ENCODE results near the gene PRKN.

PRKN gene

DNA sequence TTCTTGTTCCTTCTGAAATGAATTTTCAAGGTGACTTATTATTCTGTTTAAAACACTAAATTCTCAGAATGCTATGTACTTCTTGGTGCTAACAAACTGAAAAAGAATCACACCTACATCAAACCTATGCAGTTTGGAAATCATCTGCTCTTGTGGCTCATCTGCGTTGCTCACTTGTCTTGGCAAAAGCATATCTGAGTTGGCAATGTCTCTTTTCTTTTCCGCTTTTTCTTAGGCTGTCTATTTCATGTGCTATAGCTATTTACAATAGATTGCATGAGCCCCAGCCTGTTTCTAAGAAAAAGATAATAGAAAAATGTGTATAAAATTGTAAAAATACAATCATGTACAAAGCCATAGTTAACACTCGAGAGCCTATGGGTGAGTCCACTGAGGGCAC is 1104.8 kb downstream of the PRKN start:
- in situ Hi-C loops (cut with HindIII; ENCODE audit: low sequenced_read_pairs): no loop called here
- no peak overlapping the region for H3K4me3 ChIP-seq (ENCODE audit: low read depth, low read length)
- DNase-seq (ENCODE audit: low read depth, low spot score): no peak
- no peak for TF ChIP-seq CTCF (IDR thresholded peaks at IDR 0.05; ENCODE audit: low read depth, low read length)

DNA sequence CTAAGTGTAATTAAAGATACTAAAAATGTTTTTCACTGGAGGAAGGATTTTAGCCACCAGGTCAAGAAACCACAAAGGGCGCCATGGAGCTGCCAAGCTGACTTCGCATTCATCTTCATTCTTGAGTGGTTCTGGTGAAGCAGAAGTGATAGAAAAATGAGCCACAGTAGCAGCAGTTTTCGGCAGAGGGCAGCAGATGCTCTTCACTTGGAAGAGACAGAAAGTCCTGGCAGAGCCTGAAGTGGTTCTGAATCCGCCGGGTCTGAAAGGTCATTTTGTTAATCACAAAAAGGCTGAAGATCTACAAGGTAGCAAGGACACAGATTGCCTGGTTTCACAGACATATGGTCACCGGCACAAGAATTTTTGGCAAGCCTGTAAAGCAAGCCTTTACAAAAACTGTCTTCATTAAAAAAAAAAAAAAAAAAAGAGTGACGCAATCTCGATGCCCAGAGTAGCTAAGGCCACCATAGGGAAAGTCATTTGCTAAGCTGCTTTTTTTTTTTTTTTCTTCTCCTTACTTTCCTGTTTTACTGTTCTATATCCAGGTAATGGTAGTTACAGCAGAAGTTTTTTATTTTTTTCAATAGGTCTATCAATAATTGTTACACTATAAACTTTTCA is 1108.6 kb downstream of the PRKN start:
- DNase-seq (ENCODE audit: low read depth, low spot score): peak; percentile 71
- in situ Hi-C loops (cut with HindIII; ENCODE audit: low sequenced_read_pairs): no loop called here
- H3K4me3 ChIP-seq (ENCODE audit: low read depth, low read length): no peak overlapping the region
- peak; percentile 68 for TF ChIP-seq CTCF (IDR thresholded peaks at IDR 0.05; ENCODE audit: low read depth, low read length)

DNA sequence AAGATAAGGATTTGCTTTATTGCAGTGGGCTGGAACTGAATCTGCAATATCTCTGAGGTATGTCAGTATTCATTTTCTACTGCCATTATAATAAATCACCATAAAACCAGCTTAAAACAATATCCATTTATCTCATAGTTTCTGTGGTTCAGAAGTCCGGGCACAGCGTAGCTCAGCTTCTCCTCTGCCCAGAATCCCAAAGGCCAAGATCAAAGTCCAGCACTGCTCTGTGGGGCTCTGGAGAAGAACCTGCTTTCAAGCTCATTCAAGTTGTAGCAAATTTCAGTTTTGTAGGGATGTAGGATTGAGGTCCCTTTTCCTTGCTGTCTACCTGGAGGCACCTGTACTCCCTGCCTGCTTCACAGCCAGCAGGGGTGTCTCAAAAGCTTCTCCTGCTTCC is 1113.9 kb downstream of the PRKN start:
- no peak for TF ChIP-seq CTCF (IDR thresholded peaks at IDR 0.05; ENCODE audit: low read depth, low read length)
- DNase-seq (ENCODE audit: low read depth, low spot score): no peak
- no peak overlapping the region for H3K4me3 ChIP-seq (ENCODE audit: low read depth, low read length)
- in situ Hi-C loops (cut with HindIII; ENCODE audit: low sequenced_read_pairs): no loop called here

- in situ Hi-C loops (cut with HindIII; ENCODE audit: low sequenced_read_pairs): no loop called here
- TF ChIP-seq CTCF (IDR thresholded peaks at IDR 0.05; ENCODE audit: low read depth, low read length): no peak
- DNase-seq (ENCODE audit: low read depth, low spot score): no peak
- H3K4me3 ChIP-seq (ENCODE audit: low read depth, low read length): no peak overlapping the region
Measured at GRCh38 chr6:161608771-161609170, 1118.8 kb downstream of the PRKN start.

DNA sequence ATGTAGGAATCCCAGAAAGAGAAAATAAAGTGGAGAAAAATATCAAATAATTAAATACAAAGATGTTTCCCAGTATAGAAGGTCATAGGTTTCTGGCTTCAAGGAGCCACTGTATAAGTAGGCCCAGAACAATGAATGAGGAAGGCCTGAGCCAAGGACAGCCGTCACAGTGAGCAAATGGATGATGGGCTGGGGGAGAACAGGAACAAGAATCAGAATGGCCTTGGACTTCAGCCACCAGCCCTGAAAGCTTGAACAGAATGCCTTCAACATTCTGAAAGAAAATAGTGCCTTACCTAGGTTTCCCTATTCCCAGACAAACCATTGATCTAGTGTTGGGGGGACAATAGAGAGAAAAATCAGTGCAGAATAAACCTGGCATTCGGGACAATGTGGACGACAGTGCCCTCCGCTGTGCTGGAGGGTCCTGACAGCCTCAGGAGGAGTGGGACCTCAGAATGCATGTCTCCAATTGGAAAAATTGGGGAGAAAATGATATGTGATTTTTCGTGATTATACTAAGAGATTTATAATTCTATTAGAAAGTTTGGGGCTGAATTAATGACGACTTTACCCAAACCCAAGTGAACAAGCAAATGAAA is 1119.8 kb downstream of the PRKN start:
- no peak for TF ChIP-seq CTCF (IDR thresholded peaks at IDR 0.05; ENCODE audit: low read depth, low read length)
- in situ Hi-C loops (cut with HindIII; ENCODE audit: low sequenced_read_pairs): no loop called here
- DNase-seq (ENCODE audit: low read depth, low spot score): no peak
- no peak overlapping the region for H3K4me3 ChIP-seq (ENCODE audit: low read depth, low read length)

- in situ Hi-C loops (cut with HindIII; ENCODE audit: low sequenced_read_pairs): no loop called here
- TF ChIP-seq CTCF (IDR thresholded peaks at IDR 0.05; ENCODE audit: low read depth, low read length): no peak
- no peak overlapping the region for H3K4me3 ChIP-seq (ENCODE audit: low read depth, low read length)
- no peak for DNase-seq (ENCODE audit: low read depth, low spot score)
Measured at GRCh38 chr6:161602359-161602758, 1125.2 kb downstream of the PRKN start.

Data from astrocyte of the spinal cord (primary cell).